D721Med (cell line): ENCODE results near the gene PROS1.
"Not testable (repeated sequence)": the region's sequence is repeated elsewhere in the genome, so short reads cannot be mapped to it uniquely, and the experiment has no call there.

ENCODE experiments used
- DNase-seq: peaks from one replicate; pipeline ENCODE4 v3.0.0; 2011; ENCODE audit warnings: low spot score; ENCODE audit not compliant: insufficient read length
- FAIRE-seq: peaks from 2 replicates; lab custom pipeline; 2011; peaks lifted over from hg19 to GRCh38; lab: Jason Lieb, UNC
- CTCF ChIP-seq: IDR thresholded peaks from 2 replicates; pipeline ENCODE4 v1.5.1; 2012; ENCODE audit warnings: mild to moderate bottlenecking, control low read depth; ENCODE audit not compliant: insufficient read depth; ENCODE audit errors: missing control alignments

The PROS1 gene

GRCh38 chr3:93934366-93935046 lies 39.2 kb downstream of the PROS1 start:
- DNase-seq (no peak), FAIRE-seq (no peak)
- TF ChIP-seq CTCF: no peak

- TF ChIP-seq CTCF: no peak
- FAIRE-seq (no peak), DNase-seq (no peak)
Observed at GRCh38 chr3:93931597-93932229, 42.0 kb downstream of the PROS1 start.

- no peak for DNase-seq
- FAIRE-seq: no peak
- TF ChIP-seq CTCF: no peak
Observed at GRCh38 chr3:93930041-93930440, 43.7 kb downstream of the PROS1 start.

GRCh38 chr3:93926789-93927188 lies 46.9 kb downstream of the PROS1 start:
- FAIRE-seq (no peak), DNase-seq (no peak)
- TF ChIP-seq CTCF: no peak

- TF ChIP-seq CTCF: no peak
- no peak for FAIRE-seq
- no peak for DNase-seq
Observed at GRCh38 chr3:93924491-93924890, 49.2 kb downstream of the PROS1 start.

GRCh38 chr3:93923006-93923405 lies 50.7 kb downstream of the PROS1 start:
- DNase-seq: no peak
- no peak for FAIRE-seq

GRCh38 chr3:93917546-93918029 lies 56.1 kb downstream of the PROS1 start:
- not testable (repeated sequence) for FAIRE-seq, DNase-seq

More at GRCh38 chr3:93923006-93923405, 50.7 kb downstream of the PROS1 start:
- no peak for TF ChIP-seq CTCF

- DNase-seq, FAIRE-seq: not testable (repeated sequence)
Observed at GRCh38 chr3:93913623-93914022, 60.1 kb downstream of the PROS1 start.
